Activated CD8-positive, alpha-beta memory T cell treated with anti-CD3 and anti-CD28 coated beads for 1 hour (primary cell): ENCODE results near the gene SLAMF6.

Experiments
- DNase-seq, 2 donors: peaks; one replicate each; pipeline ENCODE4 v3.0.0-alpha.2; 2020; ENCODE audit warnings: low read depth in 1 of 2; ENCODE audit errors: extremely low read depth in 1 of 2

The SLAMF6 gene

GRCh38 chr1:160474392-160475242 is 48.4 kb downstream of the SLAMF6 start:
- DNase-seq: no peak

- no peak for DNase-seq
These were observed 50.9 kb downstream of the SLAMF6 start for GRCh38 chr1:160472112-160472511.

DNA sequence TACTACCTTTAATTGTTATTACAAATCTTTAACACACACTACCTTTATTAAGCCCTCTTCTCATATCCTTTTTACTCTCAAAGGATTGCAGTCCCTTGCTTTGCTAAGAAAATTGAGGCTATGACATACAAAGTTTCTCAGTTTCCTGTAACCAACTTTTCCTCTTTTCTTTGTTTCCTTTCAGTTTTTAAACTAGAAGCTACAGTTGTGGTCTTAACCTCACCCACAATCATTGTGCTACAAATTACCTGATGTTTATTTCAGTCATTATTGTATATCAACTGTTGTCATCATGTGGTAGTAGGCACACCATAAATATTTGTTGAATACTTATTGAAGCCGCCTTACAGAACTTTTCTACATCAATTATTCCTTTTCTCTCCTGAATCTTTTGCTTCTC is 51.8 kb downstream of the SLAMF6 start:
- no peak for DNase-seq

DNA sequence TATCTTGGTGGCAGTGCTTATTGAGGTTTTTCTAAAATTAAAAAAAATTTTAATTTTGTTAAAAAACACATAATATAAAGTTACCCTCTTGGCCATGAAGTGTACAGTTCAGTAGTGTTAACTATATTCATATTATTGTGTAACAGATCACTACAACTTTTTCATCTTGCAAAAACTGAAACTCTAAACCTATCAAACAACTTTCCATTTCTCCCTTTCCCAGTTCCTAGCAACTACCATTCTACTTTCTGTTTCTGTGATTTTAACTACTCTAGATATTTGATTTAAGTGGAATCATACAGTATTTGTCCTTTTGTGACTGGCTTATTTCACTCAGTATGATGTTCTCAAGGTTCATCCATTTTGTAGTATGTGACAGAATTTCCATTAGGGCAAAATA is 55.5 kb downstream of the SLAMF6 start:
- DNase-seq: no peak

- no peak for DNase-seq
These were observed 56.1 kb downstream of the SLAMF6 start for GRCh38 chr1:160466961-160467360.

DNA sequence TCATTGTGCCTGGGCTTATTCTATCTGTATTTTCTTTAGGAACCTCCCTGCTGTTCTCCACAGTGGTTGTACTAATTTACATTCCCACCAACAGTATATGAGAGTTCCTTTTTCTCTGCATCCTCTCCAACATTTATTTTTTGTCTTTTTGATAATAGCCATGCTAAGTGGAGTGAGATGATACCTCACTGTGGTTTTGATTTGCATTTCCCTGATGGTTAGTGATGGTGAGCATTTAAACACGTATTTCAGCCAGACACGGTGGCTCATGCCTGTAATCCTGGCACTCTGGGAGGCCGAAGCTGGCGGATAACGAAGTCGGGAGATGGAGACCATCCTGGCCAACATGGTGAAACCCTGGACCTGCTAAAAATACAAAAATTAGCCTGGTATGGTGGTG is 57.9 kb downstream of the SLAMF6 start:
- no peak for DNase-seq

DNA sequence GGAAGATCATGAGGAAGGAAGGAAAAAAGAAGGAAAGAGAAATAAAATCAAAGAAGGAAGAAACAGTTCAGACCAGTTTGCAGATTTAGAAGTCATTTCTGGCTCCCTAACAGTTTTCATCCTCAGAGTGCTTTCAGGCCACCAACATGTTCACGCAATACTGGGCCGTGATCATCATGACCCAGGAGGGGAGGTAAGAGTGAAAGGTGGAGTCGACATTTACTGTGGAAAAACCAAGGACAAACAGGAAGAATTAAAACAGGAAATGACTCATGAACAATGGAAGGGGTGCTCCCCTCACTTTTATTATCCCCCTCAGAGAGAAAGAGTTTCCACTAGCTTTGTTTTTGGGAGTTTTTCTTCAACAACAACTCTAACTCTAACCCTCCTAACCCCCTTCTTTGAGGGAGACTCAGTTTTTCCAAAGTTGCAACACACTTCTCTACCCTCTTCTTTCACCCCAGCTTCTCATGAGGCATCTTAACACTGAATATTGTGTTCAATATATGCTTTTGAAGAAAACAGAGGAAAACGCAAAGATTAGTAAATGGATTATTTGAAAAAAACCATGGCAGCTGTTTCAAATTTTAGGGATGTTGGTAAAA is 62.3 kb downstream of the SLAMF6 start:
- no peak for DNase-seq

- no peak for DNase-seq
These were observed 62.8 kb downstream of the SLAMF6 start for GRCh38 chr1:160460214-160460642.

- DNase-seq: no peak
These were observed 63.4 kb downstream of the SLAMF6 start for GRCh38 chr1:160459687-160460086.

- no peak for DNase-seq
These were observed 64.0 kb downstream of the SLAMF6 start for GRCh38 chr1:160459056-160459455.

DNA sequence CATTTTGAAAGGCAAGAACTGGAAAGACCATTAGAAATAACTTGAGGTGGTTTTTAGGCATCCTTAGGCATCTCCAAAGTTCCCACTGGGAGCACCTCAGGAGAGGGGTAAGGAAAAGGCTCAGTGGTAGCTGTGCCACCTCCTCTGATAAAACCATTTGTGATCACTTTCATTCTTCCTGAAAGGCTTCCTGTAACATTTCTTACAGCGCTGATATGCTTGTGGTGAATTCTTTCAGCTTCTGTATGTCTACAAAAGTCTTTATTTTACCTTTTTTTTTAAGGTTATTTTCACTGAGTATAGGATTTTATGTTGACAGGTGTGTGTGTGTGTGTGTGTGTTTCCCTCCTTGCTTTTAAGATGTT is 67.9 kb downstream of the SLAMF6 start:
- DNase-seq: no peak

DNA sequence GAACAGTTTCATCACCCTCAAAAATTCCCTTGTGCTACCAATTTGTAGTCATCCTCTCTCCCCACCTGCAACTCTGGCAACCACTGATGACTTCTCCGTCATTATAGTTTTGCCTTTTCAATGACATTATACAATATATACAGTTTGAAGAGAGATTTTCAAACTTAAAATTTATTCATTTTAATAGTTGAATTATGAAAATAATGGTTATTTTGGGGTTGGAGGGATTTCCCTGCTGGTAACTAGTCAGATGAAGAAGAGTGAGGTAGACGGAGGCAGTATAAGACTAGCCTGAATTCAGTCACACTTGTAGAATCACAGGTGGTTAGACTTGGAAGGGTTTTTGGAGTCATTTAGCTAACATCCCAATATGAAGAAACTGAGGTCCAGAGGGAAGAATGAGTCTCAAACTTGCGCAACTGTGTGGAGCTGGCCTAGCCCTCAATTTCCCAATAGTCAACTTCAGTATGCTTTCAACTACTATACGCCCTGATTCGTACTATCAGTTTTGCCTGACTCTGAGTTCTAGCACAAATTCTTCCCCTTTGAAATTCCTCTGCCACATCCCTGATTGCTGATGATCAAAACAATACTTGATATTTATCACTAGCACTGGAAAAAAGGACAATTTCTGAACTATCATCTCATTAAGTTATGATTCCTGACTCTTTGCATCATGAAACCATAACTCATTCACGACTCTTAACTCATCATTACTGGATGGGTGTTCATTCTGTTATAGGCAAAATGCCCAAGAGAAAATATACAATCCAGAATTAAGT is 68.5 kb downstream of the SLAMF6 start:
- no peak for DNase-seq

- no peak for DNase-seq
These were observed 69.6 kb downstream of the SLAMF6 start for GRCh38 chr1:160453443-160453842.

GRCh38 chr1:160451859-160452232 is 71.2 kb downstream of the SLAMF6 start:
- DNase-seq: no peak

- DNase-seq: no peak
These were observed 71.8 kb downstream of the SLAMF6 start for GRCh38 chr1:160451119-160451858.

DNA sequence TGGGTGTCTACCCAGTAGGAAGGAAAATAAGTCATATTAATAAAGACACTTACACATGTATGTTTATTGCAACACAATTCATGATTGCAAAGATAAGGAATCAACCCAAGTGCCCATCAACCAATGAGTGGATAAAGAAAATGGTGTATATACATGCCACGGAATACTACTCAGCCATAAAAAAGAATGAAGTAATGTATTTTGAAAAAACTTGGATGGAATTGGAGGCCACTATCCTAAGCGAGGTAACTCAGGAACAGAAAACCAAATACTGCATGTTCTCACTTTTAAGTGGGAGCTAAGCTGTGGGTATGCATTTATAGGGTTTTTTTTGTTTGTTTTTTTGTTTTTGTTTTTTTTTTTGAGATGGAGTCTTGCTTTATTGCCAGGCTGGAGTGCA is 73.6 kb downstream of the SLAMF6 start:
- no peak for DNase-seq

DNA sequence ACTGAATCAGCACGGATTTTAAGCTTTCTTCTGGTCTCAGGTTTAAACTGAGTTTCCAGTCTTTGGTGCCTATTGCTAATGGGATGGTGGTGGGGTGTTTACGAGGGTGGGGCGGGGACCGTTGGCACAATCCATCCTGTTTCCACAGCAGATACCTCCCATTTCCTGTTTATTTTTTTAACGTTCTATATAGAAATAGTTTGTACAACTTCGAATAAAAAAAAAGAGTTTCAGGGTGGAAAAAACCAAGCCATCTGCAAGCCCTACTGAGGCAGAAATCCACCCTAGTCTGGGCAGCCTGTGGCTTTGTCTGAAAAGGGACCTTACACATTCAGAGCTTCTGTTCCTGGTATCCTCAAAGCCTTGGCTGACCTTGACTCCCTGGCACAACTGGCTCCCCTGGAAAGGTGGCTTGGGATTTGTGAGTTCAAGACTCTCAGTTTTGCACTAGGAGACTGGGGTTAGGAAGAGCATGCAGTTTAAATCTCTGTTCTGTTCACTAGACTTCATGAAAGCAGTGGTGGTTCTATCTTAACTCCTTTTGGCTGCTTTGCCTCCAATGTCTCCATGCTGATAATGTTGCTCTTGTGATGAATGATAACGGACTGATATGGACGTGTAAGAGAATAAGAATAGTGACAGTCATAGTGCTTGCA is 76.0 kb downstream of the SLAMF6 start:
- no peak for DNase-seq

DNA sequence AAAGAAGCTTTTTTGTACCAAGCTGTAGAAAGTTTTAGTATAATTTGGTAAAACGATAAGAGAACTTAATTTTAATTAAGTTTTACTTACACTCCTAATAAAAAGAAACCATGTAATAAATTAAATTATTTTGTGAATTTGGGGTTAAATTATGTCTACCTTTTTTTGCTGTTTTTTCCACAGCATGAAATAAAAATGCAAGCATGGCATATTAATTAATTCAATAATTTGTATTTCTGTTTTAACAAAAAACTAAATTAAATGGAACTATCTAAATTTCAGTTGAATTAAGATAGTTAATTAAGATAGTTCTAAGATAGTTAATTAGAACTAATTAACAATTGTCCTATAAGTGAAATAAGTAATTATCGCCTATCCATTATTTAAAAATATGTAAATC is 83.3 kb downstream of the SLAMF6 start:
- no peak for DNase-seq

DNA sequence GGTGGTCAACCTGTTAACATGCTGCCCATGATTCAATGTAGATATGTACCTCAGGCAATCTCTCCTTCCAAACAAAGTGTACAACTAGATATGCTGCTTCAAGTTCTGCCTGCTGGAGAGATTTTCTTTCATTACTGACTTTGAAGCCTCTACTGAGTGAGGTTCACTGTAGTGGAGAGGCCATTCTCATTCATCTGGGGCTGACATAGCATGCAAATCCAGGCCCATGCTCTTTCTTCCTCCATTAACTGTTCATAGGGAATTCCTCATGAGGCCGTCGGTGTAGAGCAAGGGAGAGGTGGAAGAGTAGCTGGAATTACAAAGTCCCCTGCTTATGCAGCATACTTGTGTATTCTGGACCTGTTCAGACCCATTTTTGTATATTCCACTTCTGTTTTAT is 84.1 kb downstream of the SLAMF6 start:
- DNase-seq: no peak

DNA sequence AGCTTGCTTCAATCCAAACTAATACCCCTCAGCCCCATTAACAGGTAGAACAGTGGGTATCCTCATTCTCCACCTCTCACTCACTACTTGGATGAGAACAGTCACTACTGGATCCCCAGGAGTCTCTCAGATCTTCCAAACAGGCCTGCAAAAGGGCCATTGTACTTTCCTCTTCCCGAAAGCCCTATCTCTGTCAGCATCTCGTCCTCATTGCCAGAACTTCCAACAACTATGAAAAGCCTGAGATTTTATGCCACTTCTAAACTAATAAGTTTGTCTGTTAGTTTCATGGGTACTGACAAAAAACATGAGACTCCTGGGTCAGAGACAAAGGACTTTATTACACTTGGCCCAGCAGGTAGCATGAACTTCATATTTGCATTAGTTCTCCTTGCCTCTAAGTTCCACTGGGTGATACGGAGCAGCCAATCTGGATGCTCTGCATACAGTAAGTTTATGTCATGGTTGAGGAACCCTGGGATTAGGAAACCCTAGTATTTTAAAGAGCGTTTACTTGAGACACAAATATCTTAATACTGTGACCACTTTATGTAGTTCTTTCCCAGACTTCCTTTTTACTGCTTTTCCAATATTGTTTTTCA is 84.6 kb downstream of the SLAMF6 start:
- no peak for DNase-seq
